Stimulated activated naive CD4-positive, alpha-beta T cell treated with Interleukin-2 at 50 U/mL for 16 hours (primary cell): Measurements from ENCODE around the gene AXDND1.
A peak's percentile ranks its signal among the peaks of the same experiment; 100 is the strongest.
"Not testable (repeated sequence)": the region's sequence is repeated elsewhere in the genome, so short reads cannot be mapped to it uniquely, and the experiment has no call there.

Experiments
- DNase-seq: peaks from one replicate; lab custom pipeline; 2025; lab: John Stamatoyannopoulos, UW

AXDND1 gene

GRCh38 chr1:179365342-179366092 lies at the start of gene AXDND1:
AXDND1 (plus strand) TSS chr1:179365971; CDS start chr1:179366510, 539 bp downstream.
- peak; percentile 87 for DNase-seq

GRCh38 chr1:179318491-179318890 lies 47.3 kb upstream of the AXDND1 start:
- no peak for DNase-seq

GRCh38 chr1:179321533-179322216 lies 44.1 kb upstream of the AXDND1 start:
- DNase-seq: no peak

GRCh38 chr1:179322557-179322956 lies 43.2 kb upstream of the AXDND1 start:
- no peak for DNase-seq

- DNase-seq: no peak
These were observed 42.3 kb upstream of the AXDND1 start for GRCh38 chr1:179323436-179323835.

- no peak for DNase-seq
These were observed 39.9 kb upstream of the AXDND1 start for GRCh38 chr1:179325836-179326235.

GRCh38 chr1:179326746-179327145 lies 39.0 kb upstream of the AXDND1 start:
- DNase-seq: no peak

DNA sequence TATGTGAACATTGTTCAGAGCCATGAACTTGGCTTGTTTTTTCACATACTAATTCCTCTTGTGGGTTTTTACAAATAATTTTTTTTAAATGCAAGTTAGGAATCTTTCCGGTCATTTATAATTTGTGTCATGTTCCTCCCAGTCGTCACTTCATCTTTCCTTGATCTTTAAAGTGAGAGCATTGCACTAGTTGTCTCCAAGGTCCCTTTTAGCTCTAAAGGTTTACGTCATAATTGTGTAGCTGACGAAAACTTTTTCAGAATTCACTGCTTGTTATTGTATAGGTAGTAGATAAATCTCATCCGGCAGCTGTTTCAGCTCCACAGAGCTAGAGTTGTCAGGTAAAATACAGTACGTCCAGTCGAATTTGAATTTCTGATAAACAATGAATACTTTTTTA lies 38.6 kb upstream of the AXDND1 start:
- DNase-seq: no peak

- no peak for DNase-seq
These were observed 38.1 kb upstream of the AXDND1 start for GRCh38 chr1:179327679-179328078.

- no peak for DNase-seq
These were observed 35.9 kb upstream of the AXDND1 start for GRCh38 chr1:179329862-179330261.

DNA sequence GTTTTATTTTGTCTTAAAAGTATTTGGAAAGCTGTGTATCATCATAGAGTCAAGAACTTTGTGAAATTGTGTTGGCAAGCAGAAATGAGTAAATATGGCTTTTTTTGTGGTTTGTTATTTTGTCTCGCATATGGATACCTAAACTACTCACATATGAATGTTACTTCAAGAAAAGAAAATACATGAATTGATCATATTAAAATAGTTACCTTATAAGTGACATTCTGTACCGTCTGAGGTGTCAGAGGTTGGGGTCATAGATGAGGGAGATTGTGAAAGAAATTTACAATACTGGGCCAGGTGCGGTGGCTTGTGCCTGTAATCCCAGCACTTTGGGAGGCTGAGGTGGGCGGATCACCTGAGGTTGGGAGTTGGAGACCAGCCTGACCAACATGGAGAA lies 31.3 kb upstream of the AXDND1 start:
- DNase-seq: no peak

- no peak for DNase-seq
These were observed 28.5 kb upstream of the AXDND1 start for GRCh38 chr1:179337288-179337687.

DNA sequence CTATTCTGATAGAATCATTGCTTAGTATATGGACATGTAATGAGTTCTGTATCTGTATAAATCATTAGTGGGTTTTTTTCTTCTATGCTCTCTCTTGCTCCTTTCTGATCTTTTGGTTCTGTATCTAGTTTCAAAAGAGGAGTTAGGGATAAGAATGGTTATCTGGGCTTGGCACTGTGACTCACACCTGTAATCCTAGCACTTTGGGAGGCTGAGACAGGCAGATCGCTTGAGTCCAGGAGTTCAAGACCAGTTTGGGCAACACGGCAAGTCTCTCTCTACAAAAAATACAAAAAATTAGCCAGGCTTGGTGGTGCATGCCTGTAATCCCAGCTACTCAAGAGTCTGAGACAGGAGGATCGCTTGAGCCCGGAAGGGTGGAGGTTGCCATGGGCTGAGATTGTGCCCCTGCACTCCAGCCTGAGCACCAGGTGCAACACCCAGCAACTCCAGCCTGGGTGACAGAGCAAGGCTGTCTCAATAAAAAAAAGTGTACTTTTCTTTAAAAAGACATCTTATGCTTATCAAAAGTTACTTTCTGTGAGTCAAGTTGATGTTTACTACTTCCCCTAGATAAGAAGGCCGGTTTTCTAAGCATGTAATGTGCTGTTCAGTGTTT lies 27.7 kb upstream of the AXDND1 start:
- no peak for DNase-seq

DNA sequence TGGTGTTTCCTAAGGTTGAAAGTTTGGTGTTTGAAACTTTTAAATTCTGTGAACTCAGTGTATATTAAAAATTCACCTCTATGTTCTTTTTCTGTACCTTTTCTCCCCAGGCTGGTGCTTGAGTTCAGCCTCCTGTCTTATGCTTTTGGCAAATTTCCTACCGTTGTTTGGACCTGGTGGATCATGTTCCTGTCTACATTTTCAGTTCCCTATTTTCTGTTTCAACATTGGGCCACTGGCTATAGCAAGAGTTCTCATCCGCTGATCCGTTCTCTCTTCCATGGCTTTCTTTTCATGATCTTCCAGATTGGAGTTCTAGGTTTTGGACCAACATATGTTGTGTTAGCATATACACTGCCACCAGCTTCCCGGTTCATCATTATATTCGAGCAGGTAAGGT lies 24.9 kb upstream of the AXDND1 start:
- no peak for DNase-seq

GRCh38 chr1:179341943-179342547 lies 23.7 kb upstream of the AXDND1 start:
- DNase-seq: no peak

GRCh38 chr1:179342740-179343404 lies 22.9 kb upstream of the AXDND1 start:
- no peak for DNase-seq

DNA sequence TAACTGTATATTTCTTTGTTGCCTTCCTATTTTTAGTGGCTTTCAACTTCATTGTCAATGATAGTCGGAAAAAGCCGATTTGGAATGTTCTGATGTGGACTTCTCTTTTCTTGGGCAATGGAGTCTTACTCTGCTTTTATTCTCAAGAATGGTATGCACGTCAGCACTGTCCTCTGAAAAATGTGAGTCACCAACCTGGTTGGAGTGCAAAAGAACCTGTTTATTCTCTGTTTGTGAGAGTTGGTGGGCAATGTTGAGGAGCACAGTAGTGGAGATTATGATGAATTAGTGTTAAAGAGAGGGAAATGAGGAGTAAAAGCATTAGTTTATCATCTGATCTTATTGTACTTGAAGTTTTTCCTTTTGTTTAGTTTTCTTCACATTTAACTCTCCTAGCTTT lies 14.5 kb upstream of the AXDND1 start:
- DNase-seq: no peak

DNA sequence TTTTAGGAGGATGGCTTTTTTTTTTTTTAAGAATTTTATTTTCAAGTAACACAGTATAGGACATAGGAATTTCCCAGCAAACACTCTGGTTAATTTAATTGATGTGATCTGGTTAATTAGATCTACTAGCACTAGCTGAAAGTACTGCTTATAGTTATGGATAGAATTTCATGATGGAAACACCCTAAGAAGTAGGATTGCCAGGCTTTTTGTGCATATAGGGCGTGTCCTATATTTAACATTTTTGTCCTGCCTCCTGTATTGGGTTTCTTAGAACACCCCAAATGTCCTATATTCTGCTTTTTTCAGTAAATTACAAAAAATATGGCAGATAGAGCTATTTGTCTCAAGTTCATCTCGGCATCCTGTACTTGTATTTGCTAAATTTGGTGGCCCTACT lies 13.5 kb upstream of the AXDND1 start:
- DNase-seq: no peak

GRCh38 chr1:179353546-179353945 lies 12.2 kb upstream of the AXDND1 start:
- no peak for DNase-seq

DNA sequence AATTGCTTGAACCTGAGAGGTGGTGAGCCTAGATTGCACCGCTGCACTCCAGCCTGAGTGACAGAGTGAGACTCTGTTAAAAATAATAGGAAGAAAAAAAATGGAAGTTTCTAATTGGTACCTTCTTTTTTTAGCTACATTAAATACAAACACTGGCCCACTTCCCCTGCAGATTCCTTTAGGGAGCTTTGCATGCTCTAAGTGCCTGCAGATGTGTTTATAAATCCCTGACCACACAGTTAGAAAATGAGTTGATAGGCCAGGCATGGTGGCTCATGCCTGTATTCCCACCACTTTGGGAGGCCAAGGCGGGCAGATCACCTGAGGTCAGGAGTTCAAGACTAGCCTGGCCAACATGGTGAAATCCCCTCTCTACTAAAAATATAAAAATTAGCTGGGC lies 4.1 kb upstream of the AXDND1 start:
- not testable (repeated sequence) for DNase-seq

GRCh38 chr1:179366093-179366800 lies 476 bp downstream of the AXDND1 start:
- no peak for DNase-seq
